PC-9 (cell line): ENCODE results near the gene HNRNPU.

Source experiments
- CTCF ChIP-seq: fragments of 200-600 bp; sonication (generic); conservative IDR thresholded peaks from 2 replicates; pipeline ENCODE4 v1.6.1; 2017; ENCODE audit warnings: mixed run types, antibody characterized with exemption, mild to moderate bottlenecking, moderate library complexity
- EZH2 ChIP-seq: fragments of 200-600 bp; sonication (generic); IDR thresholded peaks from 2 replicates; pipeline ENCODE4 v1.8.0; 2017; ENCODE audit warnings: antibody characterized with exemption, low read depth

GRCh38 chr1:244822878-244823277, 41.5 kb downstream of the HNRNPU start:
- TF ChIP-seq CTCF (no peak), EZH2 (no peak)
